DMS79 treated with DMSO at 0.1 percent for 48 hours (cell line): Measurements from ENCODE around the gene SSU72.
A peak's percentile ranks its signal among the peaks of the same experiment; 100 is the strongest.

Source experiments
- DNase-seq: peaks from one replicate; lab custom pipeline; 2025; lab: John Stamatoyannopoulos, UW

Gene SSU72

DNA sequence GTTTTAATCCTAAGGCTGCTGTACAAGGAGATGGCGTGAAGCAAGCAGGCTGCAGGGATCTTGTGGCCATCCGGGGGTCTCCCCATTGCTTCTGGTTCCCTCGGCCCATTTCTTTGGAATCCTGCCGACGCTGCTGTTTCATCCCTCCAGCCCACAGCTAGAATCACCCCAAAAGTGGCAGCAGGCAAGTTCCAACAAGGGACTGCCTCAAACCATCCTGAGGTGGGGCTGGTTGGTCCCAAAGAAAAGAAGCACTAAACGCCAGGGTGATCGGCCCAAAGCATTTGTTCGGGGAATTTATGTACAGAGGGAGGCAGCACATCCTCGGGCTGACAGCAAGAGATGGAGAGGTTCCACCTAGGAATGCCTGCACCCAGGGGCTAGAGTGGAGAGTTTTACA, 36.1 kb upstream of the SSU72 start:
- DNase-seq, result no peak

DNA sequence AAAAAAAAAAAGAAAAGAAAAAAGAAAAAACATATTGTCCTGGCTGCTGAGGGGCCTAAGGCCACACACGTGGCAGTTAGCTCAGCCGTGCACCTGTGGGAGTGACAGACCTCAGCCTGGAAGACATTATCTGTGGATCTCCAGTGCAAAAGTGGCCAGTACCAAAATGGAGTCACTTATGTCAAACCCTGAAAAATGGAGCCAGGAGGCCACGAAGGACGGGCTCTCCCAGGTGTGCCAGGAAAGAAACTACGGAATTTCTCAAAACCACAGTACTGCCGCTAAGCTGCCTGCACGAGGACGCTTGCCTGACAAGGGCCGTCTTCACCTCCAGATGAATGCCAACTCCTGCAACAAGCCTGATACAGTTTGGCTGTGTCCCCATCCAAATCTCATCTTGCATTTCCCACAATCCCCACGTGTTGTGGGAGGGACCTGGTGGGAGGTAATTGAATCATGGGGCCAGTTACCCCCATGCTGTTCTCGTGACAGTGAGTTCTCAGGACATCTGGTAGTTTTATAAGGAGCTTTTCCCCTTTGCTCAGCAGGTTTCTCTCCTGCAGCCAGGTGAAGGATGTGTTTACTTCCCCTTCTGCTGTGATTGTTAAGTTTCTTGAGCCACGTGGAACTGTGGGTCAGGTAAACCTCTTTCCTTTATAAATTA, 35.3 kb upstream of the SSU72 start:
- DNase-seq, result no peak

DNA sequence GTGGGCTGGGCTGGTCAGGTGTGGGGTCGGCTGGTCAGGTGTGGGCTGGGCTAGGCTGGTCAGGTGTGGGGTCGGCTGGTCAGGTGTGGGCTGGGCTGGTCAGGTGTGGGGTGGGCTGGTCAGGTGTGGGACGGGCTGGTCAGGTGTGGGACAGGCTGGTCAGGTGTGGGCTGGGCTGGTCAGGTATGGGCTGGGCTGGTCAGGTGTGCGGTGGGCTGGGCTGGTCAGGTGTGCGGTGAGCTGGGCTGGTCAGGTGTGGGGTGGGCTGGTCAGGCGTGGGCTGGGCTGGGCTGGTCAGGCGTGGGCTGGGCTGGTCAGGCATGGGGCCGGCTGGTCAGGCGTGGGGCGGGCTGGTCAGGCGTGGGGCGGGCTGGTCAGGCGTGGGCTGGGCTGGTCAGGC, 31.6 kb upstream of the SSU72 start:
- no peak for DNase-seq

DNA sequence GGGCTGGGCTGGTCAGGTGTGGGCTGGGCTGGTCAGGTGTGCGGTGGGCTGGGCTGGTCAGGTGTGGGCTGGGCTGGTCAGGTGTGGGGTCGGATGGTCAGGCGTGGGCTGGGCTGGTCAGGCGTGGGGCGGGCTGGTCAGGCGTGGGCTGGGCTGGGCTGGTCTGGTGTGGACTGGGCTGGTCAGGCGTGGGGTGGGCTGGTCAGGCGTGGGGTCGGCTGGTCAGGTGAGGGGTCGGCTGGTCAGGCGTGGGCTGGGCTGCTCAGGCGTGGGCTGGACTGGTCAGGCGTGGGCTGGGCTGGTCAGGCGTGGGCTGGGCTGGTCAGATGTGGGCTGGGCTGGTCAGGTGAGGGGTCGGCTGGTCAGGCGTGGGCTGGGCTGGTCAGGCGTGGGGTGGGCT, 31.1 kb upstream of the SSU72 start:
- DNase-seq, result no peak

DNA sequence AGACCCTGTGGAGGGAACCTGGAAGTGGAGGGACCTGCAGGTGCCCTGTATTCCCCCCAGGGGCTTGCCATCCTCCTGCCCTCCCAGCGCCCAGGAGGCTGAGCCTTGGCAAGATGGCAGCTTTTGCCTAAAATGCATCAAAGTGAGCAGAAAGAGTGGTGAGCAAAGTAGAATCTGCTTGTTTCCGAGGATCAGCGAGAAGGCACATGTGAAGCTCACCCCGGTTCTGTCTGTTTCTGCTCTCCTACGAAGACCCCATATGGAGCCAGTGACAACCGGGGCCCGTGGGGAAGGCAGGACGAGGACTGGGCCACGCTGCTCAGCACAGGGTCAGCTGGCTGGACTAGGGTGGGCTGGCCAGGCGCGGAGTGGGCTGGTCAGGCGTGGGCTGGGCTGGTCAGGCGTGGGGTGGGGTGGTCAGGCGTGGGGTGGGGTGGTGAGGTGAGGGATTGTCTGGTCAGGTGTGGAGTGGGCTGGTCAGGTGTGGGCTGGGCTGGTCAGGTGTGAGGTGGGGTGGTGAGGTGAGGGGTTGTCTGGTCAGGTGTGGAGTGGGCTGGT, 30.4 kb upstream of the SSU72 start:
- no peak for DNase-seq

DNA sequence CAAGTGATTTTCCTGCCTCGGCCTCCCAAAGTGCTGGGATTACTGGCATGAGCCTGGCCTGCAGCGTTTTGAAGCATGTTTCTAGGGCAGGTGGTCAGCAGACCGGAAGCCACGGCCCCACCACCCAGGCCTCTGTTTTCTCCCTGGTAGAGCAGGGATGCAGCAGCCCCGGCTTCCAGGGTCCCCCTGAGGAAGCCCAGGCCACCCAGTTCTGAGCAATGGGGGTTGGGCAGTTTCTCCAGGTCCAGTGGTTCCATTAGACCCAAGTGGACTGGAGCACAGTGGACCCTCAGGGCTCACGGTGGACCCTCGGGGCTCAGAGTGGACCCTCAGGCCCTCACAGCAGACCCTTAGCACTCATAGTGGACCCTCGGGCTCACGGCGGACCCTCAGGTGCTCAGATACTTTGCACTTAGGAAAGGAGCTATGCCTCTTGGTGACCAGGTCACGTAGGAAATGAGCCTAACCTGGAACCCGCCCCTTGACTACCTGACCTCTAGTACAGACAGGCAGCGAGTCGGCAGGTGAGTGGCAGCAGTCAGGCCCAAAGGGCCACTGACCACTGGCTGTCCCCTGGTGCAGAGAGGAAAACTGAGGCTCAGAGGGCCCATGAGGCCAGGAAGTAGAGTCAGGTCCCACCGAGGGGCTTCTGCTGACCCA, 29.8 kb upstream of the SSU72 start:
- no peak for DNase-seq

DNA sequence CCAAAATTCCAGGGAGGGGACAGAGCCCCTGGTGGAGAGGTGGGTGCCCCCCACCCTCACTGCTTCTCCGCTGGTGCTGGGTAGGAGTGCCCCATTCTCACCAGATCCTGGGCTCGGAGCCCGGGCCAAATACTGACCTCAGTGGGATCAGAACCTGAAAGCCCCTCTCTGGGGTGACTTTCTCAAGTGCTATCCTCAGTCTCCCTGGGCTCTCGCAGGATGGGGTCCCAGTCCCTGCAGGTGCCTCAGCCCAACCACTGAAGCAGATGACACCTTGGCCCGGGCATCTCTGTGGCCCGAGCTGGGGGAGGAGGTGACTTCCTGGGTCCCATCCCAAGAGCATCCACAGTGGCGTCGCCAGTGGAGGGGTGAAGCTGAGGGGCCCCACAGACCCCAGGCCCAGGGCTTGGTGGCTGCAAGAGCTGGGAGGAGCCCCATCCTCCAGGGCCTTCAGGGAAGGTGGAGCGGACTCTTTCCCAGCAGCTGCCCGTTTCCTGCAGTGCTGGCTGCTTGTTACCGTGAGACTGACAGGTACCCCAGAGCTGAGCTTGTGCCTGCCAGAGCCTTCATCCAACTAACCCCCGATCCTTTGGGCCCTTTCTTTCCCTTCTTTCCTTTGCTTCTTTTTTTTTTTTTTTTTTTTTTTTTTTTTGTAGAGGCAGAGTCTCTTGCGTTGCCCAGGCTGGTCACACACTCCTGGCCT, 29.2 kb upstream of the SSU72 start:
- no peak for DNase-seq

DNA sequence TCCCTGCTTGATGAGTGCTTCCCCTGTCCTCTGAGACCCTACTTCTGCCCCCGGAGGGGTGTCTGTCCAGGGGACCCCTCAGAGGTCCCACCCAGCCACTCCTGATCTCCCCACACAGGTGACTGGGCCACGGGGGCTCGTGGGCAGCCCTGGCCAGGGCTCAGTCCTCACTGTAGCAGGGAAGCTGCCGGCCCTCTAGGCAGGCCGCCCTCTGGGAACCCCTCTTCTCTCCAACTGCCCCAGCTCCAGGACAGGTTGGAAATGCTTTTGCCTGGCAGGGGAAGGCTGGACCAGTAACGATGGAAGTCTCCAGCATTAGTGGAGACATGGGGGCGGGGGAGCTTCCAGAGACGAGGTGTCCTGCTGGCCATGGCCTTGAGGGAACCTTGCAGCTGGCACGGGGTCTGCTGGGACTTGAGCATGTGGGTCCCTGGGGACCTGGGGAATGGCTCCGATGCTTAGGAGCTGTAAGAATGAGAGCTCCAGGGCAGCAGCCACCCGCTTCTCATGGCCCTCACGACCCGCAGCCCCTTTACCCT, 28.4 kb upstream of the SSU72 start:
- no peak for DNase-seq

DNA sequence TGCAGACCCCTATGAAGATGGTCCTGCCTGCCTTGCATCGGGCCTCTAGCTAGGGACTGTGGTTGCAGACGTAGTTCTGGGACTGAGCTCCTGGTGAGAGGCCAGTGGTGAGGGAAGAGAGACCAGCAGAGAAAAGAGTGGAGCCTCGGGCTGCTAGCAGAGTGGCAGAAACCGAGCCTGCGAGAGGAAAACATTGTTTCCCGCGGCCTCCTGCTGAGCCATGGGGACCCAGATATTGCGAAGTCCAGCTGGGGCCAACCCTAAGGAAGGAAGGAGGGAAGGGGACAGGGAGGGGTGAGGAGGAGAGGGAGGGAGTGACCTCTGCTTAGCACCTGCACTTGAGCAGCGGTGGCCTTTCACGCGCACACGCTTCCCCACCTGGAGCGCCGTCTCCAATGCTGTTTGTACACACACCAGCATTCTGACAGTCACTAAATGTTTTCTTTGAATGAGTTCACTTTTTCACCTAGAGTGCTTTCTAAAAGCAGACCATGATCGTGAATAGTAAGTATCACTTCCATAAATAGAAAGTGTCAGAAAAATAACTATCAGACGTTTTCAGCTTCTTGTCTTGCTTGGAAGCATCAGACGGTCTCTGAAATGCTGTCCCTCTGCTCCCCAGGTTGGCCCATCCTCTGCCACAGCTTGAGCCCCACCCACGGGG, 27.8 kb upstream of the SSU72 start:
- DNase-seq, result no peak

DNA sequence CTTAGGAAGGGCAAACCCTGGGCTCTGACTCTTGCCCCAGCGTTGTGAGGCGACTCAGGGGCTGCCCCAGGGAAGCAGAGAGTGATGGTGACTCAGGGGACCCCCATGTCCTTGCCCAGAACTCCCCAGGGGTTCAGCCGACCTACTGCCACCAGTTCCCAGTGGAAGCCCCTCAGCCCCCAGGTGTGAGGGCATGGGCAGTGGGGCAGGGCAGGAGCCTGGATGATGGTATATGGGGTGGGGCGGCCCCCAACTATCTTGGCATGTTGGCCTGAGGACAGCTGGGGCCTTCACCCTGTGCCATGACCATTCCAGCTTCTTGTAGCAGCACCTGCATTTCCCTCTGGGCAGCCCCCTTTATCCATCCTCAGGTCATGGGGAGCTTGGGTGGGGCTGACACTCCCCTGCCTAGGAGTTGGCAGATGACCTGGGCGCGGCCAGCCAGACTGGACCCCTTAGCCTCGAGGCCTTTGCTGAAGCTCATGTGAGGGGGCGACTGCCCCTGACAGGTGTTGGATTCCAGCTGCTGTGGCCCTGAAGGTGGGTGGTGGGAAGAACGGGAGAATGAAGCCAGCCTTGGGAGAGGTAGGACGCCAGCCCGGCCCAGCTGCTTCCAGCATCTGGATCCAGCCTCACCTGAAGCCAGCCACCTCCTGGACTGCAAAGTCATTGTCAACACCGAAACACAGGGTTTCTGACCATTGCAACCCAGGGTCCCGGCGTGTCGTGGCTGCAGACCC, 27.1 kb upstream of the SSU72 start:
- DNase-seq, result no peak

DNA sequence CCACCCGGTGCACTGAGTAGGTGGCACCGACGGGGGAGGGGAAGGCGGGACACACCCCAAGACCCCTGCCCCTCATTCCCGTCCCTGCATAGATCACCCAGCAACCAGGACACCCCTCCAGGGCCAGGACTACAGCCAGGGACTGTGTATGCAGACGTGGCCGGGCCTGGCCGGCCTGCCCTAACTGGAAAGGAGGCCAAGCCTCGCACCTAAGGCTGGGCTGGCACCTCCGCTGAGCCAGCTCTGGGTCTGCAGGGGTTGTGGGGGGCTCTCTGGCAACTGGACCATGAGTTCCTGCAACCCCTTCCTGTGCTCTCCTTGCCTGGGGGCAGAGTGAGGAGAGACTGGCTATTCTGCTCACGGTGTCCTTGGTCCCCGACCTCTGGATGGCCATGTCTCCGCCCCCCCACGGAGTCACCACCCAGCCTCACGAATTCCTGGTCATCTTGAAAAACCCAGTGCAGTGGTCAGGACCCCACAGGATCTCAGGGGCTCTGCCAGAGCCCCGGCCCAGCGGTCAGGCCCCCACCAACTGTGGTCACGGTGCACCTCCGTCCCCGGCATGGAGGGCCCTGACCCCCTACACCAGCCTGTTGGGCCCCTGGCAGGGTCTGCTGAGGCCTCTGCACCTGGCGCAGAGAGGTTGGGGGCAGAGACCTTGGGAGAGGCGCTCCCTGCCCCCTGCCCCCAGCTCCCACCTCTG, 26.3 kb upstream of the SSU72 start:
- no peak for DNase-seq

DNA sequence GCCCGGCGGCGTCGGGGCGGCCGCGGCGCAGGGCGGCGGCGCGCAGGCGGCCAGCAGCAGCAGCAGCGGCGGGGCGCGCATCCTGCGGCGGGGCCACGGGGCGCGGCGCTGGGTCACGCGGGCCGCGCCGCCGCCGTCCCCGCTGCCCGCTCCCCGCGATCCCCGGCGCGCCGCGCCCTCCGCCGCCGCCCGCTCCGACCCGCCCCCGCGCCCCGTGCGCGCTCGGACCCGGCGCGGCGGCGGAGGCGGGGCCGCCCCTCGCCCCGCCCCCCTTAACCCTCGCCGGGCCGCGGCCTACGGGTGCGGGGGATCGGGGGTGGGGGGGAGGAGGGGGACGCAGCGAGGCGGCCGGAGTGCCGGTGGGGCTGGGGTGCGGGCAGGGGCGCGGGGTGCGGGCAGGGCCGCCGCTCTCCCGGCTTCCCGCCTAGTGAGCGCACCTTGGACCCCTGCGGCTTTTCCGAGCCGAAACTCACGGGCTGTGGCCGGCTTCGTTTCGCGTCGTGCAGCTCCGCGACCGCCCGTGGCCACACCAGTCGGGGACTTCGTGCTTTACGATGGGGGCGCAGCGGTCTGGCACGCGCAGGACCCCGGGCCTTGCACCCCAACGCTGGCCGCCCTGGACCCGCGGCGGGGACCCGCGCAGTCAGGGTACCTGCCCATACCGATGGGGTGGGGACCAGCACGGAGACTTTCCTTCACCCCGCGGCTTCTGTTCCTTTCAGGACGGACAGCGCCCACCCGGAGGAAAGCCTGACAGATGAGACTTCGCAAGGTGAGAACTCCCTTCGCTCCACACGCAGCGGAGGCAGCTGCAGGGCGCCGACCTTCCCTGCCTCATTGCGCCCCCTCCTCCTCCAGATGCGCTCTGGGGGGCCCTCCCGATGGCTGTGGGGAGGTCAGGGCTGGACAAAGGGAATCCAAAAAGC, 25.5 kb upstream of the SSU72 start, which contains the start of gene FNDC10:
Gene FNDC10, minus strand, starts transcription at position 201 of the 926 bp plus-strand sequence. Its CDS starts 120 bp downstream, at position 81.
- no peak for DNase-seq

DNA sequence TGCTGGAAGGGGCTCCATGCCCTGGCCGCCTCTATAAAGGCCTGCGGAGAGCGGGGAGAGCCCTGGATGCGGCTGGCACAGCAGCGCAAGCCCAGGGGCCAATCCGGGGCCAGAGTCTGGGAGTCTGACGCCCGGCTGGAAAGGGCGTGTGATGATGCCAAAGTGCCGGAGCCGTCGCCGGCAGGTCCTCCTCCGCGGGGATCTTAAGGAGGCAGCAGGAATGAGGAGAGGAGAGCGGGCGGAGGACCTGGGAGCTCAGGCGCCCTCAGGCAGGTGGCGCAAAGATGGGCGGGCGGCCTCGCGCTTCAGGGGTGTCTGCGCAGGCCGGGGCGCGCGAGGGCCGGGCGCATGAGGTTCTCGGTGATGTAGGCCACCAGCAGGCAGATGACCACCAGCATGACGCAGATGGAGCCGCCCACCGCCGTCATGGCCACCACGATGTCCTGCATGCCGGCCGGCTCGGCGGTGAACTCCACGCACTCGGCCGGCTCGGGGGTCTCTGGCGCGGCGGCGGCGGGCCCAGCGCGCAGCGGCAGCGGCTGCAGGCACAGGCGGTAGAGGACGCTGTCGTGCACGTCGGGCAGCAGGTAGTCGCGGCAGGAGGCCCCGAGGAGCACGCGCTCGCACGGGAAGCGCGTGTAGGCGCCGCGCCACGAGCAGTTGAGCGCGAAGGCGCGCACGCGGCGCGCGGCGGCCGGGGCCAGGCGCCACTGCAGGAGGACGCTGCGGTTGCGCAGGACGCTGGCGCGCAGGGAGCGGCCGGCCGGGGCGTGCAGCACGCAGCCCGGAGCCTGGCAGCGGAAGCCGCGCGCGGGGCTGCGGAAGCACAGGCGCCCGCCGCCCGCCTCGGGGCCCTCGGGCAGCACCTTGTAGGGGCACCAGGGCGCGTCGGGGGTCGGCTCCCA, 24.6 kb upstream of the SSU72 start:
- DNase-seq, result peak; percentile 21

DNA sequence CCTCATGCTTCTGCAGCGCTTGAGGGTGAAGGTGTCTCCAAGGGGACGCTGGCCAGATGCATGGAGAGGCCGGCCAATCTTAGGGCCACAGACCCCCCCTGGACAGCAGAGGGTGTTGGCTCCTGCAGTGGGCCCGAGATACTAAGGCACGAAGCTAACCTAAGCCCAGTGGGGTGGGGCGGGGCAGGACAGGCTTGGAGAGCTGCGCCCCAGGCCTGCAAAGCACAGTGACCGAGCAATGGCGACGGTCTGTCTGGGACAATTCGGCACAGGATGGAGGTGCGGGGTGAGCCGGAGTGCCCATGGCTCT, 24.0 kb upstream of the SSU72 start:
- no peak for DNase-seq

DNA sequence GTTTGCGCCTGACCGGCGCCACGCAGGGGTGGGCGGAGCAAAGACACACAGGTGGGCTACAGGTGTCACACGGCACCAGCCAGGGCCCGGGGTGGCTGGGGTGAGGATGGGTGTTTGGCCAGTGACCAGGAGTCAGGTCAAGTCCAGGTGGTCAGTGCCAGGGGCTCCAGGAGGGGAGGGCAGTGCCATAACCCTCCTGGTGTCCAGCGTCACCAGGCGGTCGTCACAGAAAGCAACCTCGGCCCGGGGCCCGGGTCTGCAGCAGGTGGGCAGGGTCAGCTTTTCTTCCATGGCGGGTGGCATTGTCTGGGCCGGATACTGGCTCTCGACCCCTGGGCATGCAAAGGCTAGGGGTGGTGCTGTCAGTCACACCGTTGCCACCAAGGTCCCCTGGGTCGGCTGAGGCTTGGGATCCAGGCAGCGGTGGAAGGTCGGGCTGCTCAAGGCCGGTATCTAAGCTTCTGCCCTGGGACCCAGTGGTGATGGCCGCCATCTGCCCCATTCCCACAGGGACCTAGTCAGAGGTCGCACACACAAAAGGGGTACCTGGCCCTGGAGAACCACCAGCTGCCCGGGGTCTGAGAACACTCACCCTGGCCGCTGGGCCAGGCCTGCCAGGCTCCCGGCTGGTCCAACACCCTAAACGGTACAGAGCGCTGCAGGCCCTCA, 23.5 kb upstream of the SSU72 start:
- no peak for DNase-seq

DNA sequence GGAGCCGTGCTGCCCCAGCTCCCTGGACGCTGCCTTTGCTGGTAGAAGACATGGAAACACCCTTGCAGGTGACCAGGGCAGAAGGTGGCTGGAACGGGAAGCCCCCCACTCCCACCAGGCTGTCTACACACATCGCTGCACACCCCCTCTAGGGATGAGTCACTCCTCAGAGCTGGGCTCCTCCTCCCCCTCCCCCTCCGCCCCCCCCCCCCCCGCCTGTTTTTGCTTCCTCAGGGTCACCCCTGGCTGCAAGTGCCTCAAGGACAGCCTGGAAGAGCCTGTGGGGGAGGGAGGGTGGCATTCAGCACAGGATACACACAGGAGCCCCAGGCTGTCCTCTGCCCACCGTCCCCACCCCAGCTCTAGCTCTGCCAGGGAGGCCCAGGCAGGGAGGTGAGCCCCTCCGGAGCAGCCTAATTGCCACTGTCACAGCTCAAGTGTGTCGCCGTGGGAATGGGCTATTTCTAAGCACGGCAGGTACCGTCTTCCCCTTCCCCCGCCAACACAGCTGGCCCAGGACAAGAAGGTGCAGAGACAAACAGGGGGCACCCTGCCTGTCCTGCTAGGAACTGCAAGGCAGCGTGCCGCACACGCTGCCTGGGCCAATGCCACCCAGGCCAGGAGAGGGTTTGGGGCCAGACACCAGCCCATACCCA, 22.7 kb upstream of the SSU72 start:
- DNase-seq, result no peak

DNA sequence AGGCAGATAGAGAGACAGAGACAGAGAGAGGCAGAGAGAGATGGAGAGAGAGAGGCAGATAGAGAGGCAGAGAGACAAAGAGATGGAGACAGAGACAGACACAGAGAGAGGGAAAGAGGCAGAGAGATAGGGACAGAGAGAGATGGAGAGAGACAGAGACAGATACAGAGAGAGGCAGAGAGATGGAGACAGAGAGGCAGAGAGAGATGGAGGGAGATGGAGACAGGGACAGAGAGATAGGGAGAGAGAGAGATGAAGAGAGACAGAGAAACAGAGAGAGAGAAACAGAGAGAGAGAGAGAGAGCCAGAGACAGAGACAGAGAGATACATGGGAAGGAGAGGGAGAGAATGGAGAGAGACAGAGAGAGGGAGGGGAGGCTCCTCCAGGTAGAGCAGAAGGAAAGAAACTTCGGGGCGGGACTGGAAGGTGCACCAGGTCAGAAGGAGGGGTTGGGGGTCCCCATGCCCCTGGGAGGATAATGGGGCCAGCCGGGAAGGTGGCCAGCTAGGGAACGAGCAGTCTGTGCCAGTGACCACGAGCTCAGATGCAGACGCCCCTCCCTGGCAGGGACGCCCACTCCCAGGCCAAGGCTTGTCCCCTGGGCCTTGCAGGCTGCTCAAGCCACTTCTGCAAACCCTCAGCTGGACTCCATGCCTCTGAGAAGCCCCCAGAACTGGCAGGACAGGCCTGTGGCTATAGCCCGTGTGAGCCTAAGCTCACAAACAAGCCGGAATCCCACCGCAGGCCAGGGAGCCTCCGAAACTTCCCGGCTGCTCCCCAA, 22.0 kb upstream of the SSU72 start:
- DNase-seq, result no peak
